NCI-H2081 (cell line): Measurements from ENCODE around the gene PABPN1L.

Source experiments
- DNase-seq, 2 experiments: peaks; one replicate each; lab custom pipeline; 2025; lab: John Stamatoyannopoulos, UW

The PABPN1L gene

GRCh38 chr16:88866151-88866920 lies at the start of gene PABPN1L:
TSS of gene PABPN1L (minus strand) at chr16:88866660. CDS start at chr16:88866606, 54 bp downstream.
- DNase-seq = no peak

- DNase-seq = no peak
Observed at GRCh38 chr16:88915639-88916327, 49.3 kb upstream of the PABPN1L start.

- no peak for DNase-seq
Observed at GRCh38 chr16:88914750-88915368, 48.4 kb upstream of the PABPN1L start.

- DNase-seq = no peak
Observed at GRCh38 chr16:88913870-88914269, 47.4 kb upstream of the PABPN1L start.

- DNase-seq = no peak
Observed at GRCh38 chr16:88913001-88913612, 46.6 kb upstream of the PABPN1L start.

GRCh38 chr16:88912556-88912955 lies 46.1 kb upstream of the PABPN1L start:
- DNase-seq = no peak

GRCh38 chr16:88911946-88912310 lies 45.5 kb upstream of the PABPN1L start:
- no peak for DNase-seq

GRCh38 chr16:88911136-88911945 lies 44.9 kb upstream of the PABPN1L start:
- no peak for DNase-seq

GRCh38 chr16:88910284-88911135 lies 44.0 kb upstream of the PABPN1L start:
- no peak for DNase-seq

GRCh38 chr16:88909431-88910210 lies 43.2 kb upstream of the PABPN1L start:
- DNase-seq = no peak

GRCh38 chr16:88908307-88908706 lies 41.8 kb upstream of the PABPN1L start:
- DNase-seq = no peak

- DNase-seq = no peak
Observed at GRCh38 chr16:88907768-88908167, 41.3 kb upstream of the PABPN1L start.

GRCh38 chr16:88906535-88907105 lies 40.2 kb upstream of the PABPN1L start:
- DNase-seq = no peak

- no peak for DNase-seq
Observed at GRCh38 chr16:88906020-88906419, 39.6 kb upstream of the PABPN1L start.

- DNase-seq = no peak
Observed at GRCh38 chr16:88905563-88905962, 39.1 kb upstream of the PABPN1L start.

GRCh38 chr16:88904676-88905365 lies 38.4 kb upstream of the PABPN1L start:
- DNase-seq = no peak

- DNase-seq = no peak
Observed at GRCh38 chr16:88903267-88903666, 36.8 kb upstream of the PABPN1L start.

- DNase-seq = no peak
Observed at GRCh38 chr16:88902744-88903143, 36.3 kb upstream of the PABPN1L start.

GRCh38 chr16:88901718-88902337 lies 35.4 kb upstream of the PABPN1L start:
- no peak for DNase-seq
